Activated CD4-positive, CD25-positive, alpha-beta regulatory T cell treated with anti-CD3 and anti-CD28 coated beads, Interleukin-2, amount 50 U/mL, for 72 hours (primary cell): Measurements from ENCODE around the gene MAPK7.

Experiments
- DNase-seq: peaks from one replicate; pipeline ENCODE4 v3.0.0; 2021

The MAPK7 gene

DNA sequence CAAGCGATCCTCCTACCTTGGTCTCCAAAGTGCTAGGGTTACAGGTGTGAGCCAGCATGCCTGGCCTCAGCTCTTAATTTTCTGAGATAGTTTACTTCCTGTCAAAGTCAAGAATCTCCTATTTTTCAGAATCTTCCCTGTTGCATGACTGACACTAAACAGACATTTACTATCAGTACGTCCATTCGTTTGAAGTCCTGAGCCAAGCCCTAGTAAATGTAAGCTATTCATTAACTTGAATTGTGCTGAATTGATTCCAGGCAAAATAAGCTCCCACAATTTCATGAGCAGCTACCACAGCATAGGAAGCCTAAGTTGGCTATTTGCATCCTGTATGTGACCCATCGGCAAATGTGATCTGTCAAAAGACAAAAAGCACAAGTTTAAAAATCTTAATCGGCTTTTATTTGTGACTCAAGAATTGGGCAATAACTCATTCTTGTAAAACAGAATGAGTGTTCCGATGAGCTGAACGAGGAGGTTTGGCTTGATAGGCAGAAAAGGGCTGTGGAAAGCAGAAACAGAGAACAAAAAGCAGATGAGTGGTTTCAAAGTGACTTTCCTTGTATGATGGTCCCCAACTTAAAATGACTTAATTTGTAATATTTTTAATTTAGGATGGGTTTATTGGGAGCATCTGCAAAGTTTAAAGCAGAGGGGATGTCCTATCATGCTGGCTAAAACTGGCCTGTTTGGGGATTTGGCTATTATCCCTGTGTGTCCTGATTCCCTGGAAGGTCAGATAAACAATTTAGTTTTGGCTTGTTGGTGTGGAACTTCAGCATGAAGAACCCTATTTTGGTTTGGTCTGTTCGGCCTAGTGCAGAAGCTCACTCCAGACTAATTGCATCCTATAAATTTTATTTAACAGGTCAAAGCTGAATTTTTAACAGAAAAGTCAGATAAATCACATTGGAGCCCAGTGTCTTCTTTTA, 46.9 kb downstream of the MAPK7 start:
- no peak for DNase-seq

DNA sequence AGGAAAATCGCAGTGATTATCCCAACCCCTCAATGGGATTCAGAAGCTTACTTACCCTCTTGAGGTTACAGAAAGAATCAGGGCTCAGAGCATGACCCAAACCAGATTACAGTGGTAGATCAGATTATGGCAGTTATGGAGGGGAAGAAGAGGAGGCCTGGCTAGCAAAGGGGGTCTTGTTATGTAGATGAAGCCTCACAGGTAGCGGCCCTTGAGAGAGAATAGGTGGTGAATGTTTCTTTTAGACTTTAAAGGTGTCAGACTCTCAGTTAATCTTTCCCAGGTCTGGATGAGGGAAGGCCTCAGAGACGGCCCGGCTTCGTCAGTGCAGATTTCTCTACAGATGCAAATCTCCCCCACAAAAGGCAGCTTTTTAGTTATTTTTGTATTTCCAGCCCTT, 48.3 kb downstream of the MAPK7 start:
- no peak for DNase-seq

DNA sequence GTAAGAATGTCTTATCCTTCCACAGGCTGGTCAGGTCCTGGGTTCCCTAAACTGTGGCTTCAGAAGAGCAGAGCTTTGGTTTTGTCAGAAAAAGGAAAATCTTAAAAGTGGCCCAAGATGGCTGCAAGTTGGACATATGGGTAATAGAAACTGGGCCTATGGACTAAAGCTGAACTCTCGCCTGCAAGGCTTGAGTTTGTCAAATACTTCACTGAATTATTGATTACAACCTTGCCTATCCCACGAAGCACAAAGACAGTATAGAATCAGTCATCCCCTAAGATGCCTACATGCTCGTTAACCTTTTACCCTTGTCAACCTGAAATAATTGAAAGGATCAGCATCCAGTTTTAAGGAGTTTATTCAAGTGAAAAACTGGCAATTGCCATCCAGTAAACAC, 53.4 kb downstream of the MAPK7 start:
- no peak for DNase-seq
